OCI-LY7 (cell line): ENCODE results near the gene OR6N1. TPM values are rescaled to one million over a fixed set of nuclear protein-coding genes. Genes with fewer than 3 reads are reported as not detected.

Experiments used
- BruUV-seq: library from RNA; stranded (reverse); fragments of 400-500 nt; replicated peaks from 2 replicates; lab custom pipeline; 2021; lab: Mats Ljungman, UMichigan
- CTCF ChIA-PET: fragments of 300-600 bp; sonication (Branson Sonifier 250); formaldehyde crosslinking; loops from one replicate; lab custom pipeline; 2022; ENCODE audit warnings: antibody characterized with exemption; ENCODE audit not compliant: unreplicated experiment; lab: Charles Lee
- POLR2A ChIA-PET: fragments of 300-600 bp; sonication (Branson Sonifier 250); formaldehyde crosslinking; loops from one replicate; lab custom pipeline; 2022; ENCODE audit warnings: antibody characterized with exemption; lab: Charles Lee
- DNase-seq: peaks from one replicate; pipeline ENCODE4 v3.0.0-alpha.2; 2015; ENCODE audit warnings: low spot score
- H2AFZ ChIP-seq: fragments of 200-600 bp; sonication (generic), shearing (Covaris generic); 2 replicates; pipeline ENCODE4 v1.6.1; 2014; ENCODE audit warnings: mild to moderate bottlenecking, antibody characterized with exemption, low read length, moderate library complexity
- H3K27ac ChIP-seq: fragments of 200-600 bp; sonication (generic); 2 replicates; pipeline ENCODE4 v1.5.1; 2014; ENCODE audit warnings: mixed run types, low read depth, mild to moderate bottlenecking, moderate library complexity, low read length, inconsistent platforms; ENCODE audit not compliant: poor library complexity, severe bottlenecking
- H3K36me3 ChIP-seq: fragments of 200-600 bp; sonication (generic); 2 replicates; pipeline ENCODE4 v1.6.1; 2014; ENCODE audit warnings: mild to moderate bottlenecking, antibody characterized with exemption, low read length, moderate library complexity, mixed read lengths; ENCODE audit not compliant: insufficient read depth
- H3K4me1 ChIP-seq: fragments of 200-600 bp; sonication (generic); 2 replicates; pipeline ENCODE4 v1.5.1; 2014; ENCODE audit warnings: mild to moderate bottlenecking, low read length; ENCODE audit not compliant: insufficient read depth, poor library complexity, severe bottlenecking
- H3K4me2 ChIP-seq: fragments of 200-600 bp; sonication (generic); 2 replicates; pipeline ENCODE4 v1.6.1; 2014; ENCODE audit warnings: mild to moderate bottlenecking, low read length
- H3K4me3 ChIP-seq: fragments of 200-600 bp; sonication (generic); 2 replicates; pipeline ENCODE4 v1.5.1; 2014; ENCODE audit warnings: mild to moderate bottlenecking, low read depth, low read length; ENCODE audit not compliant: poor library complexity, severe bottlenecking
- H3K79me2 ChIP-seq: fragments of 200-600 bp; sonication (generic); 2 replicates; pipeline ENCODE4 v1.6.1; 2016; ENCODE audit warnings: low read depth, mild to moderate bottlenecking, low read length, moderate library complexity, mixed read lengths; ENCODE audit not compliant: insufficient read depth
- H3K9me2 ChIP-seq: fragments of 200-600 bp; sonication (generic); 2 replicates; pipeline ENCODE4 v1.6.1; 2016; ENCODE audit warnings: mild to moderate bottlenecking, low read length, mixed read lengths; ENCODE audit not compliant: insufficient read depth
- H3K9me3 ChIP-seq: fragments of 200-600 bp; sonication (generic); 2 replicates; pipeline ENCODE4 v1.6.1; 2014; ENCODE audit warnings: mild to moderate bottlenecking, mixed run types, low read length, mixed read lengths
- H4K20me1 ChIP-seq: fragments of 200-600 bp; sonication (generic); 2 replicates; pipeline ENCODE4 v1.6.1; 2014; ENCODE audit warnings: mild to moderate bottlenecking, antibody characterized with exemption, low read length, moderate library complexity, mixed read lengths; ENCODE audit not compliant: insufficient read depth
- CTCF ChIP-seq: fragments of 200-600 bp; sonication (generic); conservative IDR thresholded peaks from 2 replicates; pipeline ENCODE4 v1.5.1; 2014; ENCODE audit warnings: mild to moderate bottlenecking, antibody characterized with exemption, low read length, moderate library complexity, mixed read lengths
- EZH2phosphoT487 ChIP-seq: fragments of 200-600 bp; sonication (generic); IDR thresholded peaks from 2 replicates; pipeline ENCODE4 v1.6.1; 2018; ENCODE audit warnings: low read depth, borderline replicate concordance, mild to moderate bottlenecking, mixed run types, antibody characterized with exemption, low read length, moderate library complexity, mixed read lengths
- intact Hi-C: fragments of 100-400 bp; cut with micrococcal nuclease; formaldehyde crosslinking; loops from one replicate; pipeline ENCODE4 v1.10.0; 2022; ENCODE audit not compliant: unreplicated experiment
- total RNA-seq, 2 experiments: library from RNA; depleted of rRNA in 1 of 2; stranded (reverse); fragments of >200 nt in 1 of 2; shearing (Covaris generic) in 1 of 2; gene quantifications; 2 replicates each; pipeline ENCODE4 v1.2.3, GENCODE V29; 2014 to 2022

Gene OR6N1
- total RNA-seq, 2 experiments from 2014 or later = not detected

- Histone ChIP-seq H4K20me1 (no peaks in the 10 kb centered on the region), H3K9me2 (no peaks in the 10 kb centered on the region), H3K36me3 (no peaks in the 10 kb centered on the region), H3K27ac (no peak overlapping the region), H3K4me1 (no peaks in the 10 kb centered on the region), H2AFZ (no peak overlapping the region), H3K4me3 (no peak overlapping the region), H3K79me2 (no peaks in the 10 kb centered on the region), H3K4me2 (no peak overlapping the region), H3K9me3 (no peaks in the 10 kb centered on the region)
- BruUV-seq = no TSS peak
- TF ChIP-seq CTCF (no peak), EZH2phosphoT487 (no peak)
- CTCF ChIA-PET = no interaction called here
- POLR2A ChIA-PET = no interaction called here
- no peak for DNase-seq
- intact Hi-C loops = no loop called here
Observed at GRCh38 chr1:158728510-158729225, 43.3 kb downstream of the OR6N1 start.

GRCh38 chr1:158724442-158724841 lies 47.6 kb downstream of the OR6N1 start:
- no peaks in the 10 kb centered on the region for H3K4me1 ChIP-seq
- intact Hi-C loops = no loop called here
- H2AFZ ChIP-seq = no peak overlapping the region
- no peaks in the 10 kb centered on the region for H3K79me2 ChIP-seq
- no peak overlapping the region for H3K4me3 ChIP-seq
- no peak overlapping the region for H3K4me2 ChIP-seq
- no peak overlapping the region for H3K27ac ChIP-seq
- TF ChIP-seq EZH2phosphoT487 (no peak), CTCF (no peak)
- H3K9me2 ChIP-seq = no peaks in the 10 kb centered on the region
- BruUV-seq = no TSS peak
- ChIA-PET POLR2A (no interaction called here), CTCF (no interaction called here)
- H4K20me1 ChIP-seq = no peaks in the 10 kb centered on the region
- no peak for DNase-seq
- H3K9me3 ChIP-seq = no peaks in the 10 kb centered on the region
- no peaks in the 10 kb centered on the region for H3K36me3 ChIP-seq

- no TSS peak for BruUV-seq
- Histone ChIP-seq H3K9me2 (no peaks in the 10 kb centered on the region), H3K4me2 (no peak within 1 kb of the TSS), H2AFZ (no peak within 1 kb of the TSS), H3K4me3 (no peak within 1 kb of the TSS), H3K9me3 (no peaks in the 10 kb centered on the region), H3K36me3 (no peaks in the 10 kb centered on the region), H3K4me1 (no peaks in the 10 kb centered on the region), H3K27ac (no peak within 1 kb of the TSS), H3K79me2 (no peaks in the 10 kb centered on the region), H4K20me1 (no peaks in the 10 kb centered on the region)
- ChIA-PET CTCF (no interaction called here), POLR2A (interaction anchor here (1.2 kb wide), 1 partner anchor 11 kb away, joined by 3 read pairs; no protein-coding TSS in a partner anchor)
- intact Hi-C loops = no loop called here
- no peak for DNase-seq
- TF ChIP-seq CTCF (no peak), EZH2phosphoT487 (no peak)
Observed at GRCh38 chr1:158720620-158721019, 51.4 kb downstream of the OR6N1 start, which contains the start of gene OR6K3. Gene OR6K3, minus strand, starts transcription at chr1:158720720. Its CDS starts 2,605 bp downstream, at chr1:158718115.
